Measurements from ENCODE around the gene USP26. TPM values are rescaled to one million over a fixed set of nuclear protein-coding genes. Genes with fewer than 3 reads are reported as not detected.
"Not testable (repeated sequence)": the region's sequence is repeated elsewhere in the genome, so short reads cannot be mapped to it uniquely, and the experiment has no call there.

The USP26 gene
- total and polyA plus RNA-seq, 7 donors = not detected

DNA sequence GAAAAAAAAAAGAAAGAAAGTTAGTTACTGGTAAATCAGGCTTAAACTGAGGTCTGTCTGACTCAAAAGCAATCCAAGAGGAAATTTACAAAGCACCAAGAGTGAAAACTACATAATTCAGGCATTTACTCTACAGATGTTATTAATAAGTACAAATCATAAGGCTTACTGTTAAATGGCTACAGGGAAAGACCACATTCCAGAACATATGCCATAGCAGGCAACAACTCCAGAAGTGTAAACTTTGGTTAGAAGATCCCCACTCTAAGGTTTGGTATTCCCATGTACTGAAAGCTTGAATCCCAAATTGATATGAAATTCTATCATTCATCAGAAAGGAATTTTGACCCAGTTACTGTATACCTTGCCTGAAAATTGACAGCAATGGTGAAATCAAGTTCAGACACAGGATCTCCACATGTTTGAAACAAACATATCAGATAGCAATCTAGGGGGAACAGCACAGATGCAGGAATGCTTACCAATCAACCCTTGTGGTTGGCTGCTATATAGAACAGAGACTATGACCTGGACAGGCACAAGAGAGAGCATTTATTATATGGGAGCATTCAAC is 6.6 kb downstream of the USP26 start:
- no peak overlapping the region for H3K4me3 ChIP-seq
- no peaks in the 10 kb centered on the region for H3K4me1 ChIP-seq
- H3K36me3 ChIP-seq (ENCODE audit: insufficient read depth in 1 of 2, low read depth in 1 of 2) = no peaks in the 10 kb centered on the region
- intact Hi-C loops (cut with DNase I) = no loop called here
- no peak overlapping the region for H3K27ac ChIP-seq
- TF ChIP-seq, protein P1, sequence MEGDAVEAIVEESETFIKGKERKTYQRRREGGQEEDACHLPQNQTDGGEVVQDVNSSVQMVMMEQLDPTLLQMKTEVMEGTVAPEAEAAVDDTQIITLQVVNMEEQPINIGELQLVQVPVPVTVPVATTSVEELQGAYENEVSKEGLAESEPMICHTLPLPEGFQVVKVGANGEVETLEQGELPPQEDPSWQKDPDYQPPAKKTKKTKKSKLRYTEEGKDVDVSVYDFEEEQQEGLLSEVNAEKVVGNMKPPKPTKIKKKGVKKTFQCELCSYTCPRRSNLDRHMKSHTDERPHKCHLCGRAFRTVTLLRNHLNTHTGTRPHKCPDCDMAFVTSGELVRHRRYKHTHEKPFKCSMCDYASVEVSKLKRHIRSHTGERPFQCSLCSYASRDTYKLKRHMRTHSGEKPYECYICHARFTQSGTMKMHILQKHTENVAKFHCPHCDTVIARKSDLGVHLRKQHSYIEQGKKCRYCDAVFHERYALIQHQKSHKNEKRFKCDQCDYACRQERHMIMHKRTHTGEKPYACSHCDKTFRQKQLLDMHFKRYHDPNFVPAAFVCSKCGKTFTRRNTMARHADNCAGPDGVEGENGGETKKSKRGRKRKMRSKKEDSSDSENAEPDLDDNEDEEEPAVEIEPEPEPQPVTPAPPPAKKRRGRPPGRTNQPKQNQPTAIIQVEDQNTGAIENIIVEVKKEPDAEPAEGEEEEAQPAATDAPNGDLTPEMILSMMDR (IDR thresholded peaks at IDR 0.05) = no peak
- ATAC-seq (no peak), DNase-seq (no peak)
- no peaks in the 10 kb centered on the region for H3K9me3 ChIP-seq
- H3K27me3 ChIP-seq (ENCODE audit: insufficient read depth in 3 of 3, low read length in 2 of 3) = peaks cover 0 to 6% (median 0%) of the 10 kb centered on the region in 3 donors

DNA sequence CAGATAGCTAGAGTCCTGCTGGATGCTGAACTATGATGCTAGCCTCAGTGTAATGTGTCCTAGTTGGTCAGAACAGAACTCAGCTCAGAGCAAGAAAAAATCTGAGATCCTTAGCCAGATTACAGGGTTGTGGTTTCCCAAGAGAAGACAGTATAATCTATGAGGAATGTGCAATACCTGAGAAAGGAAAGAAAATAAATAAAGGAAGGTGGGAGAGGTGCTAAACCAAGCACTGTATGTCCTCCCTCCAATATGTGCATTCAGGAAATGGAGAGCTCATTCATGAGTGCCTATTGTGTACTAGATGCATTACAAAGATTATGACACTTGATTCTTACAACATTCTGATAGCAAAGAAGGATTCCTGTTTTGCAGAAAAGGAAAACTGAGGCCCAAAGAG is 7.5 kb downstream of the USP26 start:
- Histone ChIP-seq H3K4me3 (no peak overlapping the region), H3K36me3 (ENCODE audit: insufficient read depth in 1 of 2, low read depth in 1 of 2) (no peaks in the 10 kb centered on the region), H3K27ac (no peak overlapping the region), H3K27me3 (ENCODE audit: insufficient read depth in 3 of 3, low read length in 2 of 3) (peaks cover 0 to 6% (median 0%) of the 10 kb centered on the region in 3 donors), H3K9me3 (no peaks in the 10 kb centered on the region), H3K4me1 (no peaks in the 10 kb centered on the region)
- TF ChIP-seq, protein P1 (IDR thresholded peaks at IDR 0.05) = no peak
- no peak for ATAC-seq
- DNase-seq = no peak
- intact Hi-C loops (cut with DNase I) = no loop called here

DNA sequence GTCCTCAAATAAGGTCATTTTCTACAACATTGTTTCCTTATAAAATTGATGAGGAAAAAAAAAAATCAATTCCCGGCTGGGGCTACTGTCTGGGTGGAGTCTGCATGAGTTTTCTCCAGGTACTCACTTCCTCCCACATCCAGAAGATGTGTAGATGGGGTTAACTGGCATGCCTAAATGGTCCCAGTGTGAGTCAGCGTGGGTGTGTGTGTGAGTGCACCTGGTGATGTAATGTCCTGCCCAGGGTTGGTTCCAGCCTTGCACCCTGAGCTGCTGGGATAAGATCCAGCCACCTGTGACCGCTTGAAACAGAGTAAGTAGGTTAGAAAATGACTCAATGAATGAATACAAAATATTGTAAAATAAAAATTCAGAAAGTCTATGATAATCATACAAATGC is 11.1 kb downstream of the USP26 start:
- TF ChIP-seq, protein P1 (IDR thresholded peaks at IDR 0.05) = no peak
- no peaks in the 10 kb centered on the region for H3K36me3 ChIP-seq (ENCODE audit: insufficient read depth in 1 of 2, low read depth in 1 of 2)
- peaks cover 0 to 6% (median 0%) of the 10 kb centered on the region in 3 donors for H3K27me3 ChIP-seq (ENCODE audit: insufficient read depth in 3 of 3, low read length in 2 of 3)
- H3K27ac ChIP-seq = no peak overlapping the region
- intact Hi-C loops (cut with DNase I) = no loop called here
- ATAC-seq (no peak), DNase-seq (no peak)
- no peaks in the 10 kb centered on the region for H3K9me3 ChIP-seq
- H3K4me3 ChIP-seq = no peak overlapping the region
- no peaks in the 10 kb centered on the region for H3K4me1 ChIP-seq
- WGBS, 3 donors = 57 to 76% (median 73%) methylated on average over 3 of the region's 3 CpGs

DNA sequence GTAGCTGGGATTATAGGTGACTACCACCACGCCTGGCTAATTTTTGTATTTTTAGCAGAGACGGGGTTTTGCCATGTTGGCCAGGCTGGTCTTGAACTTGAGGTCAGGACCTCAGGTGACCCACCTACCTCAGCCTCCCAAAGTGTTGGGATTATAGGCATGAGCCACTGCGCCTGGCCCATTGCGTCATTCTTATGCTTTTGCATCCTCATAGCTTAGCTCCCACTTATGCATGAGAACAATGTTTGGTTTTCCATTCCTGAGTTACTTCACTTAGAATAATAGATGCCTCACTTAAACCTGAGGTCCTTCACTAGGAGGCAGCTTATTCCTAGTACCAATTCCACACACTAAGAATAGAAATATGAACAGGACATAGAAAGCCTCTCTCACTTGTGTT is 11.9 kb downstream of the USP26 start:
- 85 to 95% (median 93%) methylated on average over 4 of the region's 4 CpGs for WGBS, 3 donors
- ATAC-seq; H3K4me1 ChIP-seq; intact Hi-C loops (cut with DNase I); H3K9me3 ChIP-seq; H3K4me3 ChIP-seq; H3K27ac ChIP-seq; DNase-seq; H3K27me3 ChIP-seq (ENCODE audit: insufficient read depth in 3 of 3, low read length in 2 of 3); H3K36me3 ChIP-seq (ENCODE audit: insufficient read depth in 1 of 2, low read depth in 1 of 2): not testable (repeated sequence)

DNA sequence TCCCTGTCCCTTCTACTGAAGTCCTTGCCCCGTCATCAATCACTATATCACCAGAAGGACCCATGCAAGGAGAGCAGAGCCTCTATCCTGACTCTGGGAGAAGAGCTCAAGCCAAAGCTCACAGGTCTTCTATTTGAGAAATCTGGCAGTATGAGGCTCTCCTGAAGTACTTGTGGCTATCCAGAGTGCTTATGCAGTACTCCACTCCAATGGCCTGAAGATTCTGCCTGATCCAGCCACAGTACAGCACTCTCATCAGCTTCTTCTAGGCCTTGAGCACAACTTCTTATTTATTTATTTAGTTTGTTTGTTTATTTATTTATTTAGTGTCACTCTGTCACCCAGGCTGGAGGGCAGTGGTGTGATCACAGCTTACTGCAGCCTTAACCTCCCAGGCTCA is 13.0 kb downstream of the USP26 start:
- intact Hi-C loops (cut with DNase I) = no loop called here
- H3K4me1 ChIP-seq = no peaks in the 10 kb centered on the region
- H3K27me3 ChIP-seq (ENCODE audit: insufficient read depth in 3 of 3, low read length in 2 of 3) = no peaks in the 10 kb centered on the region
- WGBS, 3 donors = 79 to 100% (median 90%) methylated on average over 1 of the region's 1 CpG
- TF ChIP-seq, protein P1 (IDR thresholded peaks at IDR 0.05) = no peak
- DNase-seq (no peak), ATAC-seq (no peak)
- H3K9me3 ChIP-seq = no peaks in the 10 kb centered on the region
- H3K36me3 ChIP-seq (ENCODE audit: insufficient read depth in 1 of 2, low read depth in 1 of 2) = no peaks in the 10 kb centered on the region
- no peak overlapping the region for H3K27ac ChIP-seq
- H3K4me3 ChIP-seq = no peak overlapping the region

Measured in psoas muscle (tissue), 8 donors.